NCI-H524 treated with DMSO at 0.1 percent for 48 hours (cell line): Measurements from ENCODE around the gene KRTAP10-9.

Source experiments
- DNase-seq: peaks from one replicate; lab custom pipeline; 2025; lab: John Stamatoyannopoulos, UW

KRTAP10-9 gene

GRCh38 chr21:44664691-44665090 lies 37.8 kb downstream of the KRTAP10-9 start:
- no peak for DNase-seq

- no peak for DNase-seq
These were observed 39.8 kb downstream of the KRTAP10-9 start, which contains the start of gene KRTAP12-2 for GRCh38 chr21:44666401-44667320. KRTAP12-2 (minus strand) TSS chr21:44666927; CDS start chr21:44666886, 41 bp downstream.

- DNase-seq: no peak
These were observed 40.7 kb downstream of the KRTAP10-9 start for GRCh38 chr21:44667612-44668011.

- DNase-seq: no peak
These were observed 43.9 kb downstream of the KRTAP10-9 start for GRCh38 chr21:44670642-44671432.

GRCh38 chr21:44671911-44672310 lies 45.0 kb downstream of the KRTAP10-9 start:
- DNase-seq: no peak

- DNase-seq: no peak
These were observed 51.0 kb downstream of the KRTAP10-9 start for GRCh38 chr21:44677881-44678280.
